Measurements from ENCODE around the gene ZNF536.

Gene ZNF536

GRCh38 chr19:30476997-30477396 lies 104.8 kb downstream of the ZNF536 start:
- Histone ChIP-seq H2AFZ (ENCODE audit: low read depth, low read length) (no peak overlapping the region), H2BK120ac (ENCODE audit: low read depth, low read length) (no peak overlapping the region), H3K23ac (ENCODE audit: low read length in 2 of 2) (no peak overlapping the region), H3K36me3 (ENCODE audit: control insufficient read depth in 1 of 2, insufficient read depth in 2 of 2, low read depth in 1 of 2, low read length in 2 of 2) (no peaks in the 10 kb centered on the region), H3K4ac (ENCODE audit: low read depth in 1 of 2, low read length in 2 of 2) (no peak overlapping the region), H3K4me2 (ENCODE audit: low read length, poor library complexity, severe bottlenecking) (no peak overlapping the region), H4K91ac (ENCODE audit: low read length) (no peak overlapping the region), H2AK5ac (ENCODE audit: low read length, severe bottlenecking) (no peak overlapping the region), H3K79me1 (replicated peaks; ENCODE audit: low read length, poor library complexity, severe bottlenecking) (no peaks in the 10 kb centered on the region), H2BK12ac (ENCODE audit: low read length in 2 of 2) (no peak overlapping the region), H3K14ac (ENCODE audit: low read length in 2 of 2) (no peak overlapping the region), H3K9ac (ENCODE audit: low read length) (no peak overlapping the region), H3K4me1 (ENCODE audit: control insufficient read depth, insufficient read depth, low read depth, low read length) (no peaks in the 10 kb centered on the region), H3K9me3 (ENCODE audit: control insufficient read depth, low read length) (no peaks in the 10 kb centered on the region), H4K8ac (ENCODE audit: low read length) (no peak overlapping the region), H3K4me3 (ENCODE audit: insufficient read depth in 1 of 2, low read depth in 1 of 2, low read length in 2 of 2) (no peak overlapping the region), H2BK15ac (ENCODE audit: low read depth, poor library complexity, severe bottlenecking) (no peak overlapping the region), H2BK5ac (ENCODE audit: low read depth, low read length, poor library complexity, severe bottlenecking) (no peak overlapping the region), H3K27ac (ENCODE audit: low read length, poor library complexity, severe bottlenecking) (no peak overlapping the region), H3K18ac (ENCODE audit: low read depth in 1 of 2, low read length in 2 of 2) (no peak overlapping the region), H3K27me3 (ENCODE audit: control insufficient read depth in 1 of 2, insufficient read depth in 1 of 2, low read length in 2 of 2) (no peaks in the 10 kb centered on the region)
- no peak for DNase-seq
- WGBS = no CpG with 5 or more reads among the region's 2 CpGs

- H3K27me3 ChIP-seq (ENCODE audit: control insufficient read depth in 1 of 2, insufficient read depth in 1 of 2, low read length in 2 of 2) = no peaks in the 10 kb centered on the region
- no peak for DNase-seq
- WGBS = 26% methylated on average over 7 of the region's 7 CpGs
Observed at GRCh38 chr19:30479231-30479630, 107.0 kb downstream of the ZNF536 start.

GRCh38 chr19:30480097-30480496 lies 107.9 kb downstream of the ZNF536 start:
- Histone ChIP-seq H3K23ac (ENCODE audit: low read length in 2 of 2) (no peak overlapping the region), H3K4me2 (ENCODE audit: low read length, poor library complexity, severe bottlenecking) (no peak overlapping the region), H3K18ac (ENCODE audit: low read depth in 1 of 2, low read length in 2 of 2) (no peak overlapping the region), H2BK12ac (ENCODE audit: low read length in 2 of 2) (no peak overlapping the region), H2BK15ac (ENCODE audit: low read depth, poor library complexity, severe bottlenecking) (no peak overlapping the region), H2BK120ac (ENCODE audit: low read depth, low read length) (no peak overlapping the region), H3K9ac (ENCODE audit: low read length) (no peak overlapping the region), H4K8ac (ENCODE audit: low read length) (no peak overlapping the region), H3K14ac (ENCODE audit: low read length in 2 of 2) (no peak overlapping the region), H3K79me1 (replicated peaks; ENCODE audit: low read length, poor library complexity, severe bottlenecking) (no peaks in the 10 kb centered on the region), H3K4me1 (ENCODE audit: control insufficient read depth, insufficient read depth, low read depth, low read length) (no peaks in the 10 kb centered on the region), H3K27me3 (ENCODE audit: control insufficient read depth in 1 of 2, insufficient read depth in 1 of 2, low read length in 2 of 2) (no peaks in the 10 kb centered on the region), H3K27ac (ENCODE audit: low read length, poor library complexity, severe bottlenecking) (no peak overlapping the region), H3K9me3 (ENCODE audit: control insufficient read depth, low read length) (no peaks in the 10 kb centered on the region), H3K4ac (ENCODE audit: low read depth in 1 of 2, low read length in 2 of 2) (no peak overlapping the region), H4K91ac (ENCODE audit: low read length) (no peak overlapping the region), H2AFZ (ENCODE audit: low read depth, low read length) (no peak overlapping the region), H2AK5ac (ENCODE audit: low read length, severe bottlenecking) (no peak overlapping the region), H3K36me3 (ENCODE audit: control insufficient read depth in 1 of 2, insufficient read depth in 2 of 2, low read depth in 1 of 2, low read length in 2 of 2) (no peaks in the 10 kb centered on the region), H3K4me3 (ENCODE audit: insufficient read depth in 1 of 2, low read depth in 1 of 2, low read length in 2 of 2) (no peak overlapping the region), H2BK5ac (ENCODE audit: low read depth, low read length, poor library complexity, severe bottlenecking) (no peak overlapping the region)
- 69% methylated on average over 5 of the region's 6 CpGs for whole genome bisulfite sequencing
- DNase-seq = no peak

More at GRCh38 chr19:30479231-30479630, 107.0 kb downstream of the ZNF536 start:
- Histone ChIP-seq H4K91ac (ENCODE audit: low read length) (no peak overlapping the region), H2BK12ac (ENCODE audit: low read length in 2 of 2) (no peak overlapping the region), H3K4ac (ENCODE audit: low read depth in 1 of 2, low read length in 2 of 2) (no peak overlapping the region), H3K9ac (ENCODE audit: low read length) (no peak overlapping the region), H2BK5ac (ENCODE audit: low read depth, low read length, poor library complexity, severe bottlenecking) (no peak overlapping the region), H3K27ac (ENCODE audit: low read length, poor library complexity, severe bottlenecking) (no peak overlapping the region), H2AK5ac (ENCODE audit: low read length, severe bottlenecking) (no peak overlapping the region), H3K4me1 (ENCODE audit: control insufficient read depth, insufficient read depth, low read depth, low read length) (no peaks in the 10 kb centered on the region), H3K18ac (ENCODE audit: low read depth in 1 of 2, low read length in 2 of 2) (no peak overlapping the region), H3K14ac (ENCODE audit: low read length in 2 of 2) (no peak overlapping the region), H2BK120ac (ENCODE audit: low read depth, low read length) (no peak overlapping the region), H3K4me2 (ENCODE audit: low read length, poor library complexity, severe bottlenecking) (no peak overlapping the region), H2AFZ (ENCODE audit: low read depth, low read length) (no peak overlapping the region), H3K36me3 (ENCODE audit: control insufficient read depth in 1 of 2, insufficient read depth in 2 of 2, low read depth in 1 of 2, low read length in 2 of 2) (no peaks in the 10 kb centered on the region), H2BK15ac (ENCODE audit: low read depth, poor library complexity, severe bottlenecking) (no peak overlapping the region), H3K9me3 (ENCODE audit: control insufficient read depth, low read length) (no peaks in the 10 kb centered on the region), H3K79me1 (replicated peaks; ENCODE audit: low read length, poor library complexity, severe bottlenecking) (no peaks in the 10 kb centered on the region), H3K23ac (ENCODE audit: low read length in 2 of 2) (no peak overlapping the region), H3K4me3 (ENCODE audit: insufficient read depth in 1 of 2, low read depth in 1 of 2, low read length in 2 of 2) (no peak overlapping the region), H4K8ac (ENCODE audit: low read length) (no peak overlapping the region)

- 83% methylated on average over 4 of the region's 4 CpGs for WGBS
- DNase-seq = no peak
- H3K9me3 ChIP-seq (ENCODE audit: control insufficient read depth, low read length) = no peaks in the 10 kb centered on the region
Observed at GRCh38 chr19:30481063-30481462, 108.9 kb downstream of the ZNF536 start.

More at GRCh38 chr19:30481063-30481462, 108.9 kb downstream of the ZNF536 start:
- H3K9ac ChIP-seq (ENCODE audit: low read length) = no peak overlapping the region
- no peak overlapping the region for H4K91ac ChIP-seq (ENCODE audit: low read length)
- no peak overlapping the region for H2BK15ac ChIP-seq (ENCODE audit: low read depth, poor library complexity, severe bottlenecking)
- no peaks in the 10 kb centered on the region for H3K79me1 ChIP-seq (replicated peaks; ENCODE audit: low read length, poor library complexity, severe bottlenecking)
- H4K8ac ChIP-seq (ENCODE audit: low read length) = no peak overlapping the region
- H3K14ac ChIP-seq (ENCODE audit: low read length in 2 of 2) = no peak overlapping the region
- H2BK5ac ChIP-seq (ENCODE audit: low read depth, low read length, poor library complexity, severe bottlenecking) = no peak overlapping the region
- no peaks in the 10 kb centered on the region for H3K4me1 ChIP-seq (ENCODE audit: control insufficient read depth, insufficient read depth, low read depth, low read length)
- no peak overlapping the region for H2BK12ac ChIP-seq (ENCODE audit: low read length in 2 of 2)
- no peak overlapping the region for H3K23ac ChIP-seq (ENCODE audit: low read length in 2 of 2)
- H3K4me3 ChIP-seq (ENCODE audit: insufficient read depth in 1 of 2, low read depth in 1 of 2, low read length in 2 of 2) = no peak overlapping the region
- H3K36me3 ChIP-seq (ENCODE audit: control insufficient read depth in 1 of 2, insufficient read depth in 2 of 2, low read depth in 1 of 2, low read length in 2 of 2) = no peaks in the 10 kb centered on the region
- H3K4ac ChIP-seq (ENCODE audit: low read depth in 1 of 2, low read length in 2 of 2) = no peak overlapping the region
- H3K18ac ChIP-seq (ENCODE audit: low read depth in 1 of 2, low read length in 2 of 2) = no peak overlapping the region
- no peak overlapping the region for H3K27ac ChIP-seq (ENCODE audit: low read length, poor library complexity, severe bottlenecking)
- no peak overlapping the region for H2BK120ac ChIP-seq (ENCODE audit: low read depth, low read length)
- no peak overlapping the region for H3K4me2 ChIP-seq (ENCODE audit: low read length, poor library complexity, severe bottlenecking)
- H3K27me3 ChIP-seq (ENCODE audit: control insufficient read depth in 1 of 2, insufficient read depth in 1 of 2, low read length in 2 of 2) = no peaks in the 10 kb centered on the region
- no peak overlapping the region for H2AK5ac ChIP-seq (ENCODE audit: low read length, severe bottlenecking)
- H2AFZ ChIP-seq (ENCODE audit: low read depth, low read length) = no peak overlapping the region

Data from mesenchymal stem cell (in vitro differentiated cells and primary cell).